CD8-positive, alpha-beta memory T cell (primary cell): Measurements from ENCODE around the gene PRKX. TPM values are rescaled to one million over a fixed set of nuclear protein-coding genes. Genes with fewer than 3 reads are reported as not detected.
A peak's percentile ranks its signal among the peaks of the same experiment; 100 is the strongest.

ENCODE experiments used
- CTCF ChIA-PET: fragments of 350-600 bp; sonication (Branson Sonifier 250); formaldehyde crosslinking; loops from one replicate; lab custom pipeline; 2021; ENCODE audit warnings: antibody characterized with exemption; lab: Charles Lee
- POLR2A ChIA-PET: fragments of 350-600 bp; sonication (Branson Sonifier 250); formaldehyde crosslinking; loops from one replicate; lab custom pipeline; 2021; ENCODE audit warnings: antibody characterized with exemption; lab: Charles Lee
- DNase-seq, 5 donors: peaks; one replicate each; pipeline versions ENCODE4 v3.0.0 to v3.0.0-alpha.2; 2020 to 2022; ENCODE audit warnings: mixed read lengths in 1 of 5
- H3K27ac ChIP-seq: one replicate; pipeline ENCODE4 v1.7.0; 2013; ENCODE audit warnings: low read depth, mild to moderate bottlenecking, low read length, moderate library complexity
- H3K27me3 ChIP-seq: 2 replicates; pipeline ENCODE4 v1.7.0; 2013; ENCODE audit warnings: low read length, mild to moderate bottlenecking; ENCODE audit not compliant: insufficient read depth, poor library complexity, severe bottlenecking
- H3K36me3 ChIP-seq: 2 replicates; pipeline ENCODE4 v1.7.0; 2013; ENCODE audit warnings: mild to moderate bottlenecking, low read length, moderate library complexity; ENCODE audit not compliant: insufficient read depth
- H3K4me1 ChIP-seq: 2 replicates; pipeline ENCODE4 v1.7.0; 2013; ENCODE audit warnings: mild to moderate bottlenecking, low read length, moderate library complexity; ENCODE audit not compliant: insufficient read depth
- H3K4me3 ChIP-seq: 2 replicates; pipeline ENCODE4 v1.7.0; 2013; ENCODE audit warnings: mild to moderate bottlenecking, low read length
- H3K9me3 ChIP-seq: 2 replicates; pipeline ENCODE4 v1.7.0; 2013; ENCODE audit warnings: mild to moderate bottlenecking, low read length
- H3K27ac Mint-ChIP-seq, 8 donors: one replicate each; pipeline ENCODE4 v1.8.0; 2020 to 2021; ENCODE audit warnings: mixed read lengths in 8 of 8, mild to moderate bottlenecking in 6 of 8, inconsistent platforms in 3 of 8, moderate library complexity in 3 of 8
- H3K27me3 Mint-ChIP-seq, 2 donors: one replicate each; pipeline ENCODE4 v1.8.0; 2020 to 2021; ENCODE audit warnings: mixed read lengths in 2 of 2, mild to moderate bottlenecking in 1 of 2, moderate library complexity in 1 of 2
- H3K36me3 Mint-ChIP-seq, 3 donors: one replicate each; pipeline ENCODE4 v1.8.0; 2020 to 2021; ENCODE audit warnings: mixed read lengths in 3 of 3, inconsistent platforms in 1 of 3, mild to moderate bottlenecking in 1 of 3
- H3K4me1 Mint-ChIP-seq, 3 donors: one replicate each; pipeline ENCODE4 v1.8.0; 2020 to 2021; ENCODE audit warnings: mixed read lengths in 3 of 3, inconsistent platforms in 1 of 3, mild to moderate bottlenecking in 1 of 3
- H3K4me3 Mint-ChIP-seq, 7 donors: one replicate each; pipeline ENCODE4 v1.8.0; 2020 to 2021; ENCODE audit warnings: mixed read lengths in 7 of 7, mild to moderate bottlenecking in 6 of 7, moderate library complexity in 4 of 7, inconsistent platforms in 2 of 7
- H3K9me3 Mint-ChIP-seq, 5 donors: one replicate each; pipeline ENCODE4 v1.8.0; 2020 to 2022; ENCODE audit warnings: mixed read lengths in 5 of 5, mild to moderate bottlenecking in 3 of 5, moderate library complexity in 2 of 5, inconsistent platforms in 1 of 5
- polyA plus RNA-seq: library from polyadenylated mRNA; unstranded; fragments of 300-500 nt; fragmentation: Illumina TruSeq; gene quantifications from one replicate; pipeline ENCODE4 v1.2.3, GENCODE V29; 2021
- total RNA-seq, 2 experiments: library from RNA; stranded (reverse); gene quantifications; one replicate each; pipeline ENCODE4 v1.2.3, GENCODE V29; 2021

PRKX gene
- total and polyA plus RNA-seq, 3 experiments from 2014 or later: 41.9 to 79.4 (median 45.9) TPM

GRCh38 chrX:3609810-3610209 lies 103.6 kb downstream of the PRKX start:
- Mint-ChIP-seq H3K9me3 (no peaks in the 10 kb centered on the region), H3K4me1 (no peaks in the 10 kb centered on the region), H3K4me3 (no peak overlapping the region), H3K36me3 (peaks cover 8 to 65% (median 22%) of the 10 kb centered on the region in 3 donors), H3K27ac (no peak overlapping the region), H3K27me3 (no peaks in the 10 kb centered on the region)
- ChIA-PET CTCF (no interaction called here), POLR2A (no interaction called here)
- no peaks in the 10 kb centered on the region for H3K9me3 ChIP-seq
- no peaks in the 10 kb centered on the region for H3K27me3 ChIP-seq
- H3K4me1 ChIP-seq: no peaks in the 10 kb centered on the region
- H3K27ac ChIP-seq: no peak overlapping the region
- H3K36me3 ChIP-seq: no peaks in the 10 kb centered on the region
- no peak overlapping the region for H3K4me3 ChIP-seq
- DNase-seq: no peak

GRCh38 chrX:3603026-3603661 lies 110.3 kb downstream of the PRKX start:
- ChIA-PET POLR2A (no interaction called here), CTCF (no interaction called here)
- Mint-ChIP-seq H3K9me3 (no peaks in the 10 kb centered on the region), H3K4me3 (peak overlapping the region in 1 of 7 donors; percentile 54), H3K27me3 (no peaks in the 10 kb centered on the region), H3K4me1 (no peaks in the 10 kb centered on the region), H3K27ac (peak overlapping the region in 1 of 8 donors; percentile 37), H3K36me3 (peaks cover 6 to 31% (median 13%) of the 10 kb centered on the region in 3 donors)
- Histone ChIP-seq H3K36me3 (no peaks in the 10 kb centered on the region), H3K4me1 (no peaks in the 10 kb centered on the region), H3K27me3 (no peaks in the 10 kb centered on the region), H3K27ac (no peak overlapping the region), H3K4me3 (no peak overlapping the region), H3K9me3 (no peaks in the 10 kb centered on the region)
- no peak for DNase-seq

GRCh38 chrX:3599802-3600430 lies 113.5 kb downstream of the PRKX start:
- Mint-ChIP-seq H3K4me3 (no peak overlapping the region), H3K27me3 (no peaks in the 10 kb centered on the region), H3K4me1 (no peaks in the 10 kb centered on the region), H3K36me3 (peaks cover 12 to 23% (median 13%) of the 10 kb centered on the region in 3 donors), H3K9me3 (no peaks in the 10 kb centered on the region), H3K27ac (peak overlapping the region in 1 of 8 donors; percentile 61)
- Histone ChIP-seq H3K27ac (no peak overlapping the region), H3K4me1 (no peaks in the 10 kb centered on the region), H3K4me3 (no peak overlapping the region), H3K9me3 (no peaks in the 10 kb centered on the region), H3K36me3 (no peaks in the 10 kb centered on the region), H3K27me3 (no peaks in the 10 kb centered on the region)
- POLR2A ChIA-PET: no interaction called here
- CTCF ChIA-PET: no interaction called here
- DNase-seq: no peak

GRCh38 chrX:3598709-3599108 lies 114.7 kb downstream of the PRKX start:
- H3K36me3 ChIP-seq: no peaks in the 10 kb centered on the region
- H3K4me1 ChIP-seq: no peaks in the 10 kb centered on the region
- H3K27me3 ChIP-seq: no peaks in the 10 kb centered on the region
- Mint-ChIP-seq H3K4me1 (no peaks in the 10 kb centered on the region), H3K9me3 (no peaks in the 10 kb centered on the region), H3K27me3 (no peaks in the 10 kb centered on the region), H3K27ac (no peak overlapping the region), H3K36me3 (peaks cover 12 to 28% (median 13%) of the 10 kb centered on the region in 3 donors), H3K4me3 (no peak overlapping the region)
- H3K9me3 ChIP-seq: no peaks in the 10 kb centered on the region
- no peak for DNase-seq
- CTCF ChIA-PET: no interaction called here
- H3K27ac ChIP-seq: no peak overlapping the region
- POLR2A ChIA-PET: no interaction called here
- H3K4me3 ChIP-seq: no peak overlapping the region

- Histone ChIP-seq H3K4me3 (no peak overlapping the region), H3K36me3 (no peaks in the 10 kb centered on the region), H3K27me3 (no peaks in the 10 kb centered on the region), H3K27ac (no peak overlapping the region), H3K4me1 (no peaks in the 10 kb centered on the region), H3K9me3 (no peaks in the 10 kb centered on the region)
- Mint-ChIP-seq H3K27me3 (no peaks in the 10 kb centered on the region), H3K36me3 (peaks cover 7 to 29% (median 11%) of the 10 kb centered on the region in 3 donors), H3K27ac (peak overlapping the region in 1 of 8 donors; percentile 59), H3K4me3 (no peak overlapping the region), H3K4me1 (no peaks in the 10 kb centered on the region), H3K9me3 (no peaks in the 10 kb centered on the region)
- POLR2A ChIA-PET: no interaction called here
- DNase-seq: no peak
- CTCF ChIA-PET: no interaction called here
These were observed 115.3 kb downstream of the PRKX start for GRCh38 chrX:3598046-3598605.

GRCh38 chrX:3592184-3592583 lies 121.3 kb downstream of the PRKX start:
- H3K36me3 Mint-ChIP-seq: peaks cover 1 to 20% (median 6%) of the 10 kb centered on the region in 3 donors

GRCh38 chrX:3589474-3589873 lies 124.0 kb downstream of the PRKX start:
- peaks cover 10 to 16% (median 11%) of the 10 kb centered on the region in 3 donors for H3K4me1 Mint-ChIP-seq
- H3K9me3 Mint-ChIP-seq: peaks cover 0 to 2% (median 0%) of the 10 kb centered on the region in 5 donors
- H3K27ac Mint-ChIP-seq: no peak overlapping the region
- H3K36me3 Mint-ChIP-seq: peaks cover 0 to 12% (median 3%) of the 10 kb centered on the region in 3 donors
- Histone ChIP-seq H3K36me3 (no peaks in the 10 kb centered on the region), H3K27ac (no peak overlapping the region), H3K4me1 (no peaks in the 10 kb centered on the region), H3K4me3 (no peak overlapping the region), H3K9me3 (no peaks in the 10 kb centered on the region), H3K27me3 (no peaks in the 10 kb centered on the region)
- CTCF ChIA-PET: no interaction called here
- no peak for DNase-seq
- H3K4me3 Mint-ChIP-seq: no peak overlapping the region
- H3K27me3 Mint-ChIP-seq: no peaks in the 10 kb centered on the region
- POLR2A ChIA-PET: no interaction called here

More at GRCh38 chrX:3592184-3592583, 121.3 kb downstream of the PRKX start:
- H3K27me3 ChIP-seq: no peaks in the 10 kb centered on the region
- no peak for DNase-seq
- H3K27ac ChIP-seq: no peak overlapping the region
- H3K27me3 Mint-ChIP-seq: no peaks in the 10 kb centered on the region
- H3K27ac Mint-ChIP-seq: no peak overlapping the region
- H3K36me3 ChIP-seq: no peaks in the 10 kb centered on the region
- no peaks in the 10 kb centered on the region for H3K9me3 ChIP-seq
- H3K4me3 ChIP-seq: no peak overlapping the region
- CTCF ChIA-PET: no interaction called here
- H3K4me1 Mint-ChIP-seq: peaks cover 6 to 9% (median 7%) of the 10 kb centered on the region in 3 donors
- POLR2A ChIA-PET: no interaction called here
- H3K9me3 Mint-ChIP-seq: peaks cover 0 to 2% (median 0%) of the 10 kb centered on the region in 5 donors
- no peaks in the 10 kb centered on the region for H3K4me1 ChIP-seq
- H3K4me3 Mint-ChIP-seq: no peak overlapping the region

- no peaks in the 10 kb centered on the region for H3K9me3 ChIP-seq
- Mint-ChIP-seq H3K4me1 (peaks cover 16 to 29% (median 22%) of the 10 kb centered on the region in 3 donors), H3K27me3 (no peaks in the 10 kb centered on the region), H3K27ac (no peak overlapping the region), H3K36me3 (no peaks in the 10 kb centered on the region), H3K9me3 (peaks cover 0 to 2% (median 0%) of the 10 kb centered on the region in 5 donors), H3K4me3 (no peak overlapping the region)
- no peaks in the 10 kb centered on the region for H3K36me3 ChIP-seq
- H3K4me3 ChIP-seq: no peak overlapping the region
- no peaks in the 10 kb centered on the region for H3K4me1 ChIP-seq
- ChIA-PET POLR2A (no interaction called here), CTCF (no interaction called here)
- no peak for DNase-seq
- no peak overlapping the region for H3K27ac ChIP-seq
- no peaks in the 10 kb centered on the region for H3K27me3 ChIP-seq
These were observed 127.7 kb downstream of the PRKX start for GRCh38 chrX:3585719-3586118.
